OCI-LY3 (cell line): Measurements from ENCODE around the gene SEC14L3.

Experiments
- CTCF ChIP-seq: fragments of 200-600, 300-600 bp; sonication (generic); IDR thresholded peaks from 2 replicates; pipeline ENCODE4 v1.5.1; 2014; ENCODE audit warnings: antibody characterized with exemption, low read length, low read depth
- EZH2phosphoT487 ChIP-seq: fragments of 200-600 bp; shearing (Covaris generic); IDR thresholded peaks from 2 replicates; pipeline ENCODE4 v1.6.1; 2018; ENCODE audit warnings: antibody characterized with exemption, mixed run types, low read depth

DNA sequence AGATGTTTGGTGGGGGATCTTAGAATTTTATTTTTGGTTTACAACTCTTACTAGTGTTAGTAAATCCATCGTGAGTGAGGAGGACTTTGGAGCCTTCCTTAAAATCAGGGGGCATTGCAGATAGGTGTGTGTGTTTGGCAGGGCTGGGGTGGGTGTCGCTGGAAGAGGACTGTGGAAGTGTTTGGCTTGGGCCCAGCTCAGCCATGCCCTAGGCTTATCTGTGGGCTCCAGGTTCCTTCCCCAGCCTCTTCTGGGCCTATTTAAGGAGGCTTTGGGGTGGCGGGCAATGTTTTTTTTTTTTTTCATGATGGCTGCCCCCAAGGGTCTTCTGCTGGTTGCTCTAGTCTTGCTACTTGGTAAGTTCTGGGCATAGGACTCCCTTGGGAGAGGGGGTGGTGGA, 24.2 kb downstream of the SEC14L3 start:
- TF ChIP-seq CTCF (no peak), EZH2phosphoT487 (no peak)
